Measurements from ENCODE around the gene MICAL2.

The MICAL2 gene

DNA sequence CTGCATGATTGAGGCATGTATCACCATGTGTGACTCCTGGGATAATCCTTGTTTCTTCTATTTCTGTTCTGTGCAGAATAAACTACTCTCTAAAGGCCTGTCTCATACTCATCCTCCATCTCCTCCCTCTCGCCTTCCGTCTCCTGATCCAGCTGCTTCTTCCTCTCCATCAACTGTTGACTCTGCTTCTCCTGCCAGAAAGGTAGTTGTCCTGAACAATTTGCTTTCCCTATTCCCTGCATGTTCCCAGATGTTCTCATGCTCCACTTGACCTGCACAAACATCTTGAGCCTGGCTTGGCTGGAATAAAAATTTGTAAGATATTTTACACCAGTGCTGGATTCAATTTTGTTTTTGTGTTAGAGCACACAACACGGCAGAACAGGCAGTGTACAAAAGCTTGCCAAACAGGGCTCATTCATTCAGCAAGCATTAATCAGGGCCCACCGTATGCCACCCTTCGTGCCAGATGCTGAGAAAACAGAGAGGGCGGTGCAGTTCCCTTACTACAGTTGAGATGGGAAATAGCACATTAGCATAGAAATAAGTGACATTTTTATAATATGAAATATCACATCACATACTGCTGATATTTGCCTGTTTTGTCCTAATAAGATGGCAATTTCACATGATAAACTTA, 133.6 kb downstream of the MICAL2 start:
- TF ChIP-seq Cebpa-rat (IDR thresholded peaks at IDR 0.05), result no peak
- H3K9ac ChIP-seq, result no peak overlapping the region
- H3K27me3 ChIP-seq, result no peaks in the 10 kb centered on the region
- no peak overlapping the region for H3K27ac ChIP-seq
- H3K4me1 ChIP-seq, result peaks cover 40% of the 10 kb centered on the region
- no peaks in the 10 kb centered on the region for H4K20me1 ChIP-seq
- no peak overlapping the region for H3K4me2 ChIP-seq
- H3K36me3 ChIP-seq, result no peaks in the 10 kb centered on the region
- no peaks in the 10 kb centered on the region for H3K9me3 ChIP-seq
- no peak overlapping the region for H3K4me3 ChIP-seq

DNA sequence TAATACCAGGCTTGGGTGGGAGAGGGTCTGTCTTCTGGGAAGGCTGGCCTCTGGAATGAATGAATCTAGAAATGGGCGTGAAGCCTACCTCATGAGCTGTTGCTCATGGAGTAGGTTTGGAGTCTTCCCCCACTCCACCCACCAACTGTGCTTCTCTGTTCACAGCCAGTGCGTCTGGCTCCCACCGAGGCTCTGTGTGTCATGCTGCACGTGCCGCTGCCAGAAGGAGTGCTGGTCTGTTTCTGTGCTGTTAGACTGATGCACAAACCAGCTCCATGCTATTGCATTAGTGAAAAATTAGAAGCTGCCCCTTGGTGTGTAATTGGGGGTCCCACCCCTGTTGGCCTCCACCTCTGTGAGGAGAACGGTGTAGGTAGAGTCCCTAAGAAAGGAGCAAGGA, 134.7 kb downstream of the MICAL2 start:
- Histone ChIP-seq H3K4me2 (no peak overlapping the region), H3K27me3 (no peaks in the 10 kb centered on the region), H3K4me3 (no peak overlapping the region), H3K9ac (no peak overlapping the region), H4K20me1 (no peaks in the 10 kb centered on the region), H3K27ac (no peak overlapping the region), H3K4me1 (peaks cover 35% of the 10 kb centered on the region), H3K9me3 (no peaks in the 10 kb centered on the region), H3K36me3 (no peaks in the 10 kb centered on the region)
- TF ChIP-seq Cebpa-rat (IDR thresholded peaks at IDR 0.05), result no peak

DNA sequence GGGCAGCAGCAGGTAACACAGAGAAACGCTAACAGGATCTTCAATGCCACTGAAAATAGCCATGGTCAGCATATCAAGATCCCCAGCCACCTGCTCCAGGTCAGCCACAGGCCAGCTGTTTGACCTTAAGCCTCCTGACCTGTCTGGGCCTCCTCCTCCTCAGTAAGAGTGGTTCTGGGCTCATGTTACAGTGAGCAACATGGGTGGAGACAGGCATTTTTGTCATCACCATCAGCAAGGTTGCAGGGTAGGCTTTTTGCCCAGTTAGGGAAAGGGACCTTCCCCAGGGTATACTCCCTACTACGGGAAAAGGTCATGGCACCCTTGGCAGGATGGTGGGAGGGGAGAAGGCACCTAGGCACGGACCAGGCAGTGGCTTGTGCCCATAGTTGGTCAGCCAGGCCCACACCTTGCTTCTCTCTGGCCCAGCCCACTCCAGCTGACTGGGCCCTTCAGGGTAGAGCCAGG, 135.2 kb downstream of the MICAL2 start:
- no peaks in the 10 kb centered on the region for H3K27me3 ChIP-seq
- no peaks in the 10 kb centered on the region for H3K9me3 ChIP-seq
- H4K20me1 ChIP-seq, result no peaks in the 10 kb centered on the region
- H3K36me3 ChIP-seq, result no peaks in the 10 kb centered on the region
- no peak overlapping the region for H3K27ac ChIP-seq
- no peak overlapping the region for H3K9ac ChIP-seq
- peaks cover 30% of the 10 kb centered on the region for H3K4me1 ChIP-seq
- H3K4me3 ChIP-seq, result no peak overlapping the region
- no peak for TF ChIP-seq Cebpa-rat (IDR thresholded peaks at IDR 0.05)
- H3K4me2 ChIP-seq, result no peak overlapping the region

DNA sequence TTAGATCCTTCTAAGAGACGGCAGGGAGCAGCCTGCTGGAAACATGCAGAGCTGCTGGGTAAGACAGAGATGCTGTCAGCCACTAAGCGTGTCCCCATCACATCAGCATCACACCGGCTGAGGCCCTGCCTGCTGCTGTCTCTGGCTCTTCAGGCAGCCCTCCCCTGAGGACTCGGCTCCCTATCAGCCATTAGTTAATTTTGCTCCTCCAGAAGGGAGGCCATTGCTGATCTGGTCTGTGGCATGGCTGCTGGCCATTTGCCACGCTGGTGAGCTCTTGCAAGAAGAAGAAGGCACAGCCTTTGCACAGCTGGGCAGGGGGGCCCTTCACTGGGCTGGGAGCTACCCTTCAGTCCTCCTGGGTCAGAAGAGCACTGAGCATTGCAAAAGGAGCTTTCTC, 135.8 kb downstream of the MICAL2 start:
- no peak overlapping the region for H3K4me3 ChIP-seq
- H3K9ac ChIP-seq, result no peak overlapping the region
- no peaks in the 10 kb centered on the region for H4K20me1 ChIP-seq
- no peaks in the 10 kb centered on the region for H3K9me3 ChIP-seq
- H3K36me3 ChIP-seq, result no peaks in the 10 kb centered on the region
- peaks cover 25% of the 10 kb centered on the region for H3K4me1 ChIP-seq
- no peaks in the 10 kb centered on the region for H3K27me3 ChIP-seq
- no peak for TF ChIP-seq Cebpa-rat (IDR thresholded peaks at IDR 0.05)
- H3K27ac ChIP-seq, result no peak overlapping the region
- no peak overlapping the region for H3K4me2 ChIP-seq

DNA sequence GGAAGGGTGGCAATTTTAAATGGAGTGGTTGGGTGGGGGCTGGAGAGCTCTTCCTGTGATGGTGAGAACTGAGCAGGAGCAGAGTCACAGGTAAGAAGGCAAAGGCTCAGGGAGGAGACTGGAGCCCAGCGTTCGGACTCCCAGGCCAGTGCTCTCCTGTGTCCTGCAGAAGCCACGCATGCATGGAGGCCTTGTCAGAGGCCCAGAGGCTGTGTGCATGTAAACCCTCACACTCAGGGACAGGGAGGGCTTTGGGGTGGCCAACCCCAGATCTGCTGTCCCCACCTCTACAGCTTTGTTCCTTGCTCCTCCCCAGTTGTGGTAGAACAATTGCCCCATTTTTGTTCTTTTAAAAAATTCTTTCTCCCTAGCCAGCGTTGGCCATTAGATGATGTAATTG, 136.6 kb downstream of the MICAL2 start:
- H4K20me1 ChIP-seq, result no peaks in the 10 kb centered on the region
- H3K4me2 ChIP-seq, result no peak overlapping the region
- H3K27ac ChIP-seq, result no peak overlapping the region
- H3K4me3 ChIP-seq, result no peak overlapping the region
- TF ChIP-seq Cebpa-rat (IDR thresholded peaks at IDR 0.05), result no peak
- no peaks in the 10 kb centered on the region for H3K27me3 ChIP-seq
- no peak overlapping the region for H3K9ac ChIP-seq
- H3K4me1 ChIP-seq, result peaks cover 21% of the 10 kb centered on the region
- H3K36me3 ChIP-seq, result no peaks in the 10 kb centered on the region
- H3K9me3 ChIP-seq, result no peaks in the 10 kb centered on the region

DNA sequence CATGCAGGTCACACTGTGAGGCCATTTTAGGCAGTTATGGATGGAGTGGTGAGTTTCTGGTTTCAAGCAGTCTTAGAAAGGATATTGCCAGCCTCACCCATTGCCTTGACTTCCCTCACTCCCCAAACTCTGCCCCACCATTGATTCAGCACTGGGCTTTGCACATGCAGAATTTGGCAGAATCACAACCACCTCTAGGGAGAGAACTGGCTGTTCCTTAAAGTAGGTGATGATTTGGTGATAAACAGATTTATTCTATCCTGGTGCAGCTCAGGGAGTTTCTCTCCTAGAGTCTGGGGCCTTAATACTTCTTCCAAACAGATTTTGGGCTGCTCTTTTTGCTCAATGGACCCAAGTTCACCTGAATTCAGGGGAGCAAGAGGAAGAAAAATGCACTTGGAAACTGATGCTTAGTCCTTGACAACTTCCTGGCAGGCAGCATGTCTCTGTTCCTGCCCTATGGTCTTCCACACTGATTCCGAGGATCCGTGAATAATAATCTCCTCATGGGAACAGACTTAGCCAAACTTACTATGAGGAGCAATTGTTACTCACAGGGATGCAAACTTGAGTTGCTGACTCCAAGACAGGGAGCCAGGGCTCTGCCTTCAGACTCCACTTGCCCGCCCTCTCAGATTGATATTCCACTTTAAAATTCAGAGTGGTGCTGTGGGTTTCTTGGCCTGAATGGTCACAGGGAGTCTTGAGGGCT, 137.3 kb downstream of the MICAL2 start:
- no peak overlapping the region for H3K4me2 ChIP-seq
- H3K27ac ChIP-seq, result no peak overlapping the region
- H3K9ac ChIP-seq, result no peak overlapping the region

DNA sequence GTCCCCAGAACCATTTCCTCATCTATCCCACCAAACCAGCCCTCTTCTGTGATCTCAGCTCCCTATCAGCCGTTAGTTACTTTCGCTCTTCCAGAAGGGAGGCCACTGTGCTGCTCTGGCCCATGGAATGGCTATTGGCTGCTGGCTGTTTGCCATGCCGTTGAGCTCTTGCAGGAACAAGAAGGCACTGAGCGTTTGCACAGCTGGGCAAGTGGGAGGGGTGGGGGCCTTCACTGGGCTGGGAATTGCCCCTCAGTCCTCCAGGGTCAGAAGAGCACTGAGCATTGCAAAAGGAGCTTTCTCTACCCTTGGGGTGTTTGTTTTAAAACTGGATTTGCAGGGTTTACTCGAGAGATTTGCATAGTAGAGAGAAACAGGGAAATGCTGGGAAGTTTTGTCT, 137.9 kb downstream of the MICAL2 start:
- no peak overlapping the region for H3K27ac ChIP-seq
- no peak overlapping the region for H3K9ac ChIP-seq

More for the DNA sequence above, 137.3 kb downstream of the MICAL2 start:
- no peaks in the 10 kb centered on the region for H3K9me3 ChIP-seq
- H3K4me3 ChIP-seq, result no peak overlapping the region
- no peak for TF ChIP-seq Cebpa-rat (IDR thresholded peaks at IDR 0.05)
- no peaks in the 10 kb centered on the region for H4K20me1 ChIP-seq
- H3K36me3 ChIP-seq, result no peaks in the 10 kb centered on the region
- peaks cover 14% of the 10 kb centered on the region for H3K4me1 ChIP-seq
- H3K27me3 ChIP-seq, result no peaks in the 10 kb centered on the region

DNA sequence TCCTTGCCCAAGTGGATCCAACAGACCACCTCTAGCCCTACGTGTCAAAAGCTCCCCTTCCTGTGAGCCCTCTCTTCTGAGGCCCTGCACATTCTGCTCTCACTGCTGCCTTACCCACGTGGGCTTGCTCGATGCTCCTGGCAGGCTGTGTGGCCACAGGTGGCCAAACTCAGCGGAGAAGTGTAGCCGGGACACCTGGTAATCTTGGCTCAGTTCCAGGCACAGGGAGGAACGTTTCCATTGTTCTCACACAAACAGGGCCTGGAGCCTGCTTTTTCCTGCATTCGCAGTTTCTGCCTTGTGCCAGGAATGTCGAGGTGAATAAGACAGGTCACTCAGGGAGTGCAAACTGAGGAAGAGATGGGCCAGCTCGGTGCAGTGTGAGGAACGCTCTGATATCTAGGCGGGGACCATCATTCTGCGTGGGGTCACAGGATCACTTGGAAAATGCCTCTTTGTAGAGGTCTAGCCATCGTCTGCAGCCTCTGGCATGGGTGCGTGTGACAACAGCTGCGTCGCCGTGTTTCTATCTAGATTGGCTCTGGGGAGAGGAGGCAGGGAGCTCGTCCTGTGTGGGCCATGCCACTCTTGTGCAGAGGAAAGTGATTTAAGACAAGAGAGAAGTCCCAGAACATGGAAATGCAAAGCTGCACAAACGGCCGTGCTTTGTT, 139.3 kb downstream of the MICAL2 start:
- TF ChIP-seq Cebpa-rat (IDR thresholded peaks at IDR 0.05), result no peak
- no peak overlapping the region for H3K27ac ChIP-seq
- H3K4me3 ChIP-seq, result no peak overlapping the region
- no peaks in the 10 kb centered on the region for H4K20me1 ChIP-seq
- H3K27me3 ChIP-seq, result no peaks in the 10 kb centered on the region
- H3K4me2 ChIP-seq, result 0 out of 2 replicates have a peak overlapping the region, but pooled peaks have one; percentile 30
- H3K9me3 ChIP-seq, result no peaks in the 10 kb centered on the region
- H3K36me3 ChIP-seq, result no peaks in the 10 kb centered on the region
- peaks cover 6% of the 10 kb centered on the region; the same call in 1 of the 2 replicates for H3K4me1 ChIP-seq
- H3K9ac ChIP-seq, result no peak overlapping the region

More for the DNA sequence above, 137.9 kb downstream of the MICAL2 start:
- H3K4me3 ChIP-seq, result no peak overlapping the region
- H3K4me1 ChIP-seq, result peaks cover 8% of the 10 kb centered on the region
- no peaks in the 10 kb centered on the region for H4K20me1 ChIP-seq
- no peaks in the 10 kb centered on the region for H3K9me3 ChIP-seq
- TF ChIP-seq Cebpa-rat (IDR thresholded peaks at IDR 0.05), result no peak
- no peaks in the 10 kb centered on the region for H3K36me3 ChIP-seq
- no peaks in the 10 kb centered on the region for H3K27me3 ChIP-seq
- H3K4me2 ChIP-seq, result no peak overlapping the region

DNA sequence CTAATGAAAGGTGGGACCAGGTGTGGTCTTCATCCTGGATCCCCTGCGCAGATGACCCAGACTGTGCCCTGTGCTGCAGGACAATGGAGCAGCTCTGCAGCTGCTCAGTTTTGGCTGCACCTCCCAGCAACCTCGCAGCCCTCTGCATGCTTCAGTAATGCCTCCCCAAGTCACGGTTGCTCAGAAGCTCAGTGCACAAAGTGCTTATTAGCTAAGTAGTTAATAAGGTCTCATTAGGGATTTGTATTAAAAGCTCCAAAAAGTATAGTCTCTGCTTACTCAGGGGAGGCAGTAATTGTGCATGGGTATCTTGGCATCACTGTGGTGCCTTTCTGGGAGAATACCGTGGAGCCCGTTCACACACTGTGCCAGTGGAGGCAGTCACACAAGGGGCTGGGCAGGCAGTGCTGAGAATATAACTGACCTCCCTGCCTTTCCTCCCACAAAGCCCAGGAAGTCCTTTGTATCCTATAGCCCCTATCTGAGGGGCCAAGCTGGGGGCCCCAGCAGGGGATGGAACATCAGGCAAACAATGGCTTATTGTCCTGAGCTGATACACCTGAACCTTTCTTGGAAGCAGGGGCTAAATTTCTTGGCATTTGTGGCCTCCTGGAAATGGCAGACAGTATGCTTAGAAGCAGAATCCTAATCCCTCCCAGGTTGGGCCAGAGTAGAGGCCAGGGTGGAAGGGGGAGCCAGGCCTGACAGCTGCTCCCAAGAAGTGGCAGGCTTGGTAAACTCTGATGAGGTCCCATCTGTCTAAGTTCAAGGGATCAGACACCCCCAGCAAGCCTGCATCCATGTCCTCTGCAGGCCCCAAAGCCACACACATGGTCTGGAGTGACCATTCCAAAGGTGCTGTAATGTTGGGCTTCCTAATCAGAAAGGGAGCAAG, 141.5 kb downstream of the MICAL2 start:
- H3K4me3 ChIP-seq, result no peak overlapping the region
- H3K27ac ChIP-seq, result no peak overlapping the region
- no peak overlapping the region for H3K9ac ChIP-seq
- no peaks in the 10 kb centered on the region for H4K20me1 ChIP-seq
- TF ChIP-seq Cebpa-rat (IDR thresholded peaks at IDR 0.05), result no peak
- H3K36me3 ChIP-seq, result no peaks in the 10 kb centered on the region
- H3K9me3 ChIP-seq, result no peaks in the 10 kb centered on the region
- H3K4me1 ChIP-seq, result peaks cover 6% of the 10 kb centered on the region; the same call in 1 of the 2 replicates
- H3K4me2 ChIP-seq, result no peak overlapping the region
- no peaks in the 10 kb centered on the region for H3K27me3 ChIP-seq

Measured in BLaER1 (cell line).